OCI-LY1 (cell line): ENCODE measurements around the gene SPIB.
A peak's percentile ranks its signal among the peaks of the same experiment; 100 is the strongest.

ENCODE experiments used
- H2AFZ ChIP-seq: fragments of 200-600 bp; sonication (generic), shearing (Covaris generic); 2 replicates; pipeline ENCODE4 v1.6.0; 2014; ENCODE audit warnings: antibody characterized with exemption, mild to moderate bottlenecking, low read length
- H3F3A ChIP-seq: fragments of 200-600 bp; sonication (generic), shearing (Covaris generic); 2 replicates; pipeline ENCODE4 v1.6.0; 2014; ENCODE audit warnings: mild to moderate bottlenecking, antibody characterized with exemption, low read length, moderate library complexity; ENCODE audit not compliant: insufficient read depth
- H3K27ac ChIP-seq: fragments of 200-600 bp; sonication (generic); 2 replicates; pipeline ENCODE4 v1.5.1; 2014; ENCODE audit warnings: low read length, mixed run types, mild to moderate bottlenecking, low read depth; ENCODE audit not compliant: poor library complexity, severe bottlenecking
- H3K27me3 ChIP-seq: fragments of 200-600 bp; sonication (generic); 2 replicates; pipeline ENCODE4 v1.6.0; 2014; ENCODE audit warnings: antibody characterized with exemption, mild to moderate bottlenecking, low read length, moderate library complexity; ENCODE audit not compliant: insufficient read depth
- H3K36me3 ChIP-seq: fragments of 200-600 bp; sonication (generic); 2 replicates; pipeline ENCODE4 v1.6.1; 2014; ENCODE audit warnings: mild to moderate bottlenecking, antibody characterized with exemption, low read length, moderate library complexity, mixed read lengths; ENCODE audit not compliant: insufficient read depth
- H3K4me1 ChIP-seq: fragments of 200-600 bp; sonication (generic); 2 replicates; pipeline ENCODE4 v1.5.1; 2014; ENCODE audit warnings: mild to moderate bottlenecking, low read length, moderate library complexity; ENCODE audit not compliant: insufficient read depth, severe bottlenecking
- H3K4me2 ChIP-seq: fragments of 200-600 bp; sonication (generic), shearing (Covaris generic); 2 replicates; pipeline ENCODE4 v1.6.1; 2014; ENCODE audit warnings: low read length
- H3K4me3 ChIP-seq: fragments of 200-600 bp; sonication (generic); 2 replicates; pipeline ENCODE4 v1.5.1; 2014; ENCODE audit warnings: low read length, low read depth, mild to moderate bottlenecking, mixed read lengths; ENCODE audit not compliant: poor library complexity, severe bottlenecking
- H3K79me2 ChIP-seq: fragments of 200-600 bp; shearing (Covaris generic); 2 replicates; pipeline ENCODE4 v1.6.1; 2016; ENCODE audit warnings: mixed run types, low read length, mixed read lengths; ENCODE audit not compliant: insufficient read depth
- H3K9ac ChIP-seq: fragments of 200-600 bp; sonication (generic), shearing (Covaris generic); 2 replicates; pipeline ENCODE4 v1.6.1; 2014; ENCODE audit warnings: mild to moderate bottlenecking, low read length, mixed read lengths
- H3K9me2 ChIP-seq: fragments of 200-600 bp; sonication (generic), shearing (Covaris generic); 2 replicates; pipeline ENCODE4 v1.6.1; 2014; ENCODE audit warnings: low read depth, mild to moderate bottlenecking, low read length, mixed read lengths
- H3K9me3 ChIP-seq: fragments of 200-600 bp; shearing (Covaris generic); 2 replicates; pipeline ENCODE4 v1.6.1; 2014; ENCODE audit warnings: low read length, mixed read lengths
- H4K20me1 ChIP-seq: fragments of 200-600 bp; sonication (generic), shearing (Covaris generic); 2 replicates; pipeline ENCODE4 v1.6.0; 2016; ENCODE audit warnings: mild to moderate bottlenecking, low read length; ENCODE audit not compliant: insufficient read depth
- EZH2 ChIP-seq: fragments of 200-600 bp; sonication (generic), shearing (Covaris generic); IDR thresholded peaks from 2 replicates; pipeline ENCODE4 v1.8.0; 2017; ENCODE audit warnings: borderline replicate concordance, mixed run types, mild to moderate bottlenecking, antibody characterized with exemption, low read length, moderate library complexity, mixed read lengths
- TF ChIP-seq, protein P1 (sequence below): fragments of 200-600 bp; sonication (generic), shearing (Covaris generic); IDR thresholded peaks from 2 replicates; pipeline ENCODE4 v1.5.1; 2017; ENCODE audit warnings: mild to moderate bottlenecking, antibody characterized with exemption, low read length, moderate library complexity, mixed read lengths

The SPIB gene

GRCh38 chr19:50477751-50478515 is 59.2 kb downstream of the SPIB start:
- H4K20me1 ChIP-seq: no peaks in the 10 kb centered on the region
- no peaks in the 10 kb centered on the region for H3K79me2 ChIP-seq
- no peaks in the 10 kb centered on the region for H3F3A ChIP-seq
- H3K4me3 ChIP-seq: peak overlapping the region; percentile 92
- H3K9ac ChIP-seq: no peak overlapping the region
- peaks cover 51% of the 10 kb centered on the region for H3K36me3 ChIP-seq
- no peak overlapping the region for H3K27ac ChIP-seq
- no peaks in the 10 kb centered on the region for H3K27me3 ChIP-seq
- no peaks in the 10 kb centered on the region for H3K9me2 ChIP-seq
- H3K4me1 ChIP-seq: peaks cover 11% of the 10 kb centered on the region
- peak overlapping the region; percentile 71; the same call in 1 of the 2 replicates for H3K4me2 ChIP-seq
- peaks cover 5% of the 10 kb centered on the region for H3K9me3 ChIP-seq
- TF ChIP-seq, protein P1, sequence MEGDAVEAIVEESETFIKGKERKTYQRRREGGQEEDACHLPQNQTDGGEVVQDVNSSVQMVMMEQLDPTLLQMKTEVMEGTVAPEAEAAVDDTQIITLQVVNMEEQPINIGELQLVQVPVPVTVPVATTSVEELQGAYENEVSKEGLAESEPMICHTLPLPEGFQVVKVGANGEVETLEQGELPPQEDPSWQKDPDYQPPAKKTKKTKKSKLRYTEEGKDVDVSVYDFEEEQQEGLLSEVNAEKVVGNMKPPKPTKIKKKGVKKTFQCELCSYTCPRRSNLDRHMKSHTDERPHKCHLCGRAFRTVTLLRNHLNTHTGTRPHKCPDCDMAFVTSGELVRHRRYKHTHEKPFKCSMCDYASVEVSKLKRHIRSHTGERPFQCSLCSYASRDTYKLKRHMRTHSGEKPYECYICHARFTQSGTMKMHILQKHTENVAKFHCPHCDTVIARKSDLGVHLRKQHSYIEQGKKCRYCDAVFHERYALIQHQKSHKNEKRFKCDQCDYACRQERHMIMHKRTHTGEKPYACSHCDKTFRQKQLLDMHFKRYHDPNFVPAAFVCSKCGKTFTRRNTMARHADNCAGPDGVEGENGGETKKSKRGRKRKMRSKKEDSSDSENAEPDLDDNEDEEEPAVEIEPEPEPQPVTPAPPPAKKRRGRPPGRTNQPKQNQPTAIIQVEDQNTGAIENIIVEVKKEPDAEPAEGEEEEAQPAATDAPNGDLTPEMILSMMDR: no peak
- TF ChIP-seq EZH2: no peak
- no peak overlapping the region for H2AFZ ChIP-seq

- Histone ChIP-seq H3K4me2 (no peak overlapping the region), H3K9me2 (no peaks in the 10 kb centered on the region)
Observed at GRCh38 chr19:50478901-50479715, 60.4 kb downstream of the SPIB start.

GRCh38 chr19:50479761-50480251 is 61.1 kb downstream of the SPIB start:
- H2AFZ ChIP-seq: no peak overlapping the region
- H3K9me2 ChIP-seq: no peaks in the 10 kb centered on the region
- no peak overlapping the region for H3K9ac ChIP-seq
- H3K9me3 ChIP-seq: peaks cover 5% of the 10 kb centered on the region
- H3F3A ChIP-seq: no peaks in the 10 kb centered on the region
- H3K4me3 ChIP-seq: no peak overlapping the region
- H3K79me2 ChIP-seq: no peaks in the 10 kb centered on the region
- H4K20me1 ChIP-seq: no peaks in the 10 kb centered on the region
- no peak overlapping the region for H3K4me2 ChIP-seq
- no peak overlapping the region for H3K27ac ChIP-seq
- H3K4me1 ChIP-seq: peaks cover 11% of the 10 kb centered on the region
- no peaks in the 10 kb centered on the region for H3K27me3 ChIP-seq
- TF ChIP-seq, protein P1: no peak
- TF ChIP-seq EZH2: no peak
- H3K36me3 ChIP-seq: peaks cover 69% of the 10 kb centered on the region

More at GRCh38 chr19:50478901-50479715, 60.4 kb downstream of the SPIB start:
- no peaks in the 10 kb centered on the region for H3F3A ChIP-seq
- H3K9ac ChIP-seq: no peak overlapping the region
- H3K27ac ChIP-seq: no peak overlapping the region
- peaks cover 62% of the 10 kb centered on the region for H3K36me3 ChIP-seq
- H3K27me3 ChIP-seq: no peaks in the 10 kb centered on the region
- H2AFZ ChIP-seq: no peak overlapping the region
- TF ChIP-seq EZH2: no peak
- TF ChIP-seq, protein P1: peak; percentile 62
- peaks cover 5% of the 10 kb centered on the region for H3K9me3 ChIP-seq
- H3K79me2 ChIP-seq: no peaks in the 10 kb centered on the region
- H3K4me1 ChIP-seq: peaks cover 11% of the 10 kb centered on the region
- no peaks in the 10 kb centered on the region for H4K20me1 ChIP-seq
- H3K4me3 ChIP-seq: no peak overlapping the region
